Measurements from ENCODE around the gene LAMA1. TPM values are rescaled to one million over a fixed set of nuclear protein-coding genes. Genes with fewer than 3 reads are reported as not detected.
A peak's percentile ranks its signal among the peaks of the same experiment; 100 is the strongest.

LAMA1 gene
- total and polyA plus RNA-seq, 2 of the 8 experiments (the other 6 are each of a cell fraction or from before 2014, with no cell fraction given), result 30.4 to 48.7 TPM

- TF ChIP-seq CHD7 (IDR thresholded peaks at IDR 0.05; ENCODE audit: insufficient replicate concordance, low read length) (no peak), BCL11A (IDR thresholded peaks at IDR 0.05; ENCODE audit: low read depth in 2 of 2, low read length in 2 of 2) (no peak), EGR1 (IDR thresholded peaks at IDR 0.05; ENCODE audit: borderline replicate concordance, low read depth, low read length) (peak; percentile 73), ATF3 (IDR thresholded peaks at IDR 0.05; ENCODE audit: insufficient read depth, low read depth, low read length) (no peak), E2F6 (IDR thresholded peaks at IDR 0.05) (no peak), RBBP5 (IDR thresholded peaks at IDR 0.05; ENCODE audit: borderline replicate concordance, low read depth, low read length) (no peak), CBX8 (IDR thresholded peaks at IDR 0.05; ENCODE audit: borderline replicate concordance, low read depth, low read length) (no peak)
Measured at GRCh38 chr18:7117390-7118355, at the start of gene LAMA1 (continued).

Data from H1 (cell line).